Motor neuron (in vitro differentiated cells): Measurements from ENCODE around the gene DUOXA2. TPM values are rescaled to one million over a fixed set of nuclear protein-coding genes. Genes with fewer than 3 reads are reported as not detected.

ENCODE experiments used
- ATAC-seq, 8 experiments: fragments of 200-7000 bp; cut with Tn5 transposase; replicated peaks in 6 of 8; 2 replicates each; pipeline ENCODE4 v1.8.0; 2021; ENCODE audit warnings: mild to moderate bottlenecking in 8 of 8, moderate library complexity in 8 of 8
- H3K27ac ChIP-seq, 2 donors: fragments of 250-450 bp; sonication (Bioruptor Pico); 2 replicates each; pipeline ENCODE4 v1.9.0; 2021; ENCODE audit warnings: antibody characterized with exemption in 2 of 2, mild to moderate bottlenecking in 2 of 2, moderate library complexity in 1 of 2
- H3K4me1 ChIP-seq, 2 donors: fragments of 250-450 bp; sonication (Bioruptor Pico); replicated peaks in 1 of 2; 2 replicates each; pipeline ENCODE4 v1.6.1; 2021; ENCODE audit warnings: antibody characterized with exemption in 2 of 2, mild to moderate bottlenecking in 2 of 2, moderate library complexity in 1 of 2
- H3K4me3 ChIP-seq, 5 donors: fragments of 250-450 bp; sonication (Bioruptor Pico); 2 replicates each; pipeline ENCODE4 v1.9.0; 2021; ENCODE audit warnings: antibody characterized with exemption in 5 of 5, mild to moderate bottlenecking in 5 of 5, moderate library complexity in 4 of 5
- WGBS, 10 experiments: fragments of 450-650 bp; shearing (Covaris generic); methylation state at CpG; one replicate each; pipeline ENCODE4 v1.0.0; 2022; 5-methylcytosine and 5-hydroxymethylcytosine counted together
- in situ Hi-C, 9 experiments: fragments of 400-800 bp; cut with MboI; loops; one replicate each; pipeline ENCODE4 v1.15.0; 2021; ENCODE audit warnings: low sequenced_read_pairs in 9 of 9, low pct_unique_long_range_greater_than_20kb in 2 of 9; ENCODE audit not compliant: unreplicated experiment in 9 of 9
- total RNA-seq, 8 experiments: library from RNA; unstranded; fragments of 300-600 nt; gene quantifications; 2 replicates each; pipeline versions ENCODE4 v1.2.3 to v1.2.4, GENCODE V29; 2022

DUOXA2 gene
- total RNA-seq, 8 experiments from 2014 or later, result 0.05 to 0.85 (median 0.33) TPM; not detected in 4

DNA sequence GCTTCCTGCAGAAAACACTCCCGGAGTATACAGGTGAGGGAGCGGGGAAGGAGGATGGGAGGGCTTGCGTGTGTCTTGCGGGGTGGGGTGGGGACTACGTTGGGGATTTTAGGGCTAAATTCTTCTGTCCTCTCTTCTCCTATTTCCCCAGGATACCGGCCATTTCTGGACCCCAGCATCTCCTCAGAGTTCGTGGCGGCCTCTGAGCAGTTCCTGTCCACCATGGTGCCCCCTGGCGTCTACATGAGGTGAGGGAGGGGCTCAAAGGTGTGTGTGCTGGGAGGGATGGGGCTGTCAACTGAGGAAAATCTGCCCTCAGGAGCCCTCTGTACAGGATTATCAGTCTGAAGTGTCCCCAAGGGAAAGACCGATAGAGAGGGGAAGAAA, 22.2 kb downstream of the DUOXA2 start:
- no peak overlapping the region for H3K27ac ChIP-seq
- H3K4me1 ChIP-seq, result peaks cover 0 to 4% of the 10 kb centered on the region in 2 donors
- 29 to 71% methylated on average over 1 to 4 of the region's 10 CpGs; no CpG with 5 or more reads in 8 of the 10 experiments for WGBS, 10 experiments
- H3K4me3 ChIP-seq, result no peak overlapping the region
- peak in 3 of 8 experiments; percentile 21 to 26 (median 24) for ATAC-seq
- in situ Hi-C loops, result no loop called here

DNA sequence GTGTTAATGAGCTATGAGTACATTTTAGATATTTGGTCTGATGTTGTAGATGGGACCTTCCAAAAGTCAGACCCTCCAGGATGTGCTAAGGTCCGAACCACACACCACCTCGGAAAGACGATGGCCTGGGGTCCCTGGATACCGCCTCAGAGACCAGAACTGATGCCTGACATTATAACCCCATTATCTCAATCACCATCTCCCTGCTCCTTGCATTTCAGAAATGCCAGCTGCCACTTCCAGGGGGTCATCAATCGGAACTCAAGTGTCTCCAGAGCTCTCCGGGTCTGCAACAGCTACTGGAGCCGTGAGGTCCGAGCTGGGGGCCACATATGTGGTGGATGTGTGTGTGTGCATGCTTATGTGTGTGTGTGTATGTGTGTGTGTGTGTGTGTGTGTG, 23.6 kb downstream of the DUOXA2 start:
- H3K27ac ChIP-seq, result no peak overlapping the region
- 17 to 92% (median 83%) methylated on average over 1 to 7 of the region's 8 CpGs; no CpG with 5 or more reads in 7 of the 10 experiments for WGBS, 10 experiments
- ATAC-seq, result no peak
- in situ Hi-C loops, result no loop called here
- no peak overlapping the region for H3K4me3 ChIP-seq
- H3K4me1 ChIP-seq, result peaks cover 0 to 4% of the 10 kb centered on the region in 2 donors

DNA sequence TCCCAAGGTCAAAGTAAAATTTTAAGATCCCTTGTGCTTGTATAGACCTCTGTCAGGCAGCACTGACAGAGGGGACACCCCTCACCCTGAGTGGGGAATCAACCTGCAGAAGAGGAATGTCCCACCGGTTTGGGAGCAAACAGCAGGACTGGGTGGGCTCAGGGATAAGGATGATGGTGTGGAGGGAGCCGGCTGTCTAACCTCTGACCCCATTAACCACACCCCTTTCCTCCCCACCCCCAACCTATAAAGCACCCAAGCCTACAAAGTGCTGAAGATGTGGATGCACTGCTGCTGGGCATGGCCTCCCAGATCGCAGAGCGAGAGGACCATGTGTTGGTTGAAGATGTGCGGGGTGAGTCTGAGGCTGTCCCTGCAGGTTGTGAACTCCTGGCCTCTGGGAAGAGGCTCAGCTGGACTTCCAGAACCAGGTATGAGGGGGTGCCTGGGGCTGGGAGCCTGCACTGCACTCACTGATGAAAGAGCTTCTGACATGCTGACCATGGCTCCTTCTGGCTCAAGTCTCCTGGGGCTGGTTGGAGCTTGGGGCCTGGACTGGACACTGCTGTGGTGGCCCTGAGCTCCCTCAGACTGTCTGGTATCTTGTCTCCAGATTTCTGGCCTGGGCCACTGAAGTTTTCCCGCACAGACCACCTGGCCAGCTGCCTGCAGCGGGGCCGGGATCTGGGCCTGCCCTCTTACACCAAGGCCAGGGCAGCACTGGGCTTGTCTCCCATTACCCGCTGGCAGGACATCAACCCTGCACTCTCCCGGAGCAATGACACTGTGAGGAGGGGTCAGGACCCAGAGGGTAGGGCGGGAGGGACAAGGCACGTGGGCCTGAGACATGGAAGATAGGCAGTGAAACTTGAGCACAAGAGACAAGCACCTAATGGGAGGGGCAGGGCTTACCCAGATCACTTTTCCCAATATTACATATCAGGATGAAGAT, 25.0 kb downstream of the DUOXA2 start:
- Histone ChIP-seq H3K4me3 (no peak overlapping the region), H3K27ac (no peak overlapping the region), H3K4me1 (peaks cover 0 to 4% of the 10 kb centered on the region in 2 donors)
- in situ Hi-C loops, result no loop called here
- no peak for ATAC-seq
- WGBS, 10 experiments, result 59 to 76% methylated on average over 3 to 4 of the region's 12 CpGs; no CpG with 5 or more reads in 8 of the 10 experiments

DNA sequence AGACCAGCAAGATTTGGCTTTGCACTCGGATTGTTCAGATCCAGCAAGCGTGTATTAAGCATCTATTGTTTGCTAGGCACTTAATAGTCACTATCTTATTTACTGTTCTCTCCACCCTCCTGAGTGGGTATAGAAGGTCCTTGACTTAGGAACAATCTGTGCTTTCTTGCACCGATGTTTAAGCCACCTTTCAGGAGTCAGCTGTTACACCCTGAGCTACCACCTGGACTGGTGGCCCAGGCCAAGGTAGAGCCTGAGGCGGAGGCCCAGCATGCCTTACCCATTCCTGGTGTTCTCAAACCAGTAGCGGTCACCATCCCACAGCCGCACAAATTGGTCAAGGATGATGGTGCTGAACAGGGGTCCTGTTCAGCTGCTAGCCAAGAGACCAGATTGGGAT, 25.6 kb downstream of the DUOXA2 start:
- 95 to 100% (median 96%) methylated on average over 3 to 5 of the region's 6 CpGs; no CpG with 5 or more reads in 6 of the 10 experiments for WGBS, 10 experiments
- H3K4me1 ChIP-seq, result peaks cover 0 to 4% of the 10 kb centered on the region in 2 donors
- in situ Hi-C loops, result no loop called here
- no peak overlapping the region for H3K27ac ChIP-seq
- H3K4me3 ChIP-seq, result no peak overlapping the region
- ATAC-seq, result no peak

DNA sequence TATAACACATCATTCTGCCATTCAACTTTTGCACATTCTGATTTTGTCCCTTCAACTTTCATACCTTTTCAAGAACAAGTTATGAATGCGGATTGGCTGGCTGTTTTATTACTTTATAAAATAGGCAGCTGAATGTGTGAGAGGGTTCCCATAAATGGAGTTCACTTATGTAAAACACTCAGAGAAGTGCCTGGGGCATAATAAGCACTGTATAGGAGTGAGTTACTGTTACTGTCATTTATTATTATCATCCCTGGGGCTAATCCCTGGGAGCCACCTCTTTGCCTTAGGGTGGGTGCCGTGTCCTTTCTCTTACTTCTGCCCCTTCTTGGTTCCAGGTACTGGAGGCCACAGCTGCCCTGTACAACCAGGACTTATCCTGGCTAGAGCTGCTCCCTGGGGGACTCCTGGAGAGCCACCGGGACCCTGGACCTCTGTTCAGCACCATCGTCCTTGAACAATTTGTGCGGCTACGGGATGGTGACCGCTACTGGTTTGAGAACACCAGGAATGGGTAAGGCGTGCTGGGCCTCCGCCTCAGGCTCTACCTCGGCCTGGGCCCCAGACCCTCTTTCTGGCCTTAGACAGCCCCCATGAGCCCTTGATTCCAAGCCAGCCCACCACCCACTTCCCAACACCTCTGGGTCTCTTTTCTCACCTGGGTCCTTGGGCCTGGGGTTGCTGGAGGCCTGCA, 26.6 kb downstream of the DUOXA2 start:
- in situ Hi-C loops, result no loop called here
- H3K27ac ChIP-seq, result no peak overlapping the region
- no peak overlapping the region for H3K4me3 ChIP-seq
- WGBS, 10 experiments, result 60 to 100% (median 95%) methylated on average over 1 to 5 of the region's 10 CpGs
- no peaks in the 10 kb centered on the region for H3K4me1 ChIP-seq
- peak in 2 of 8 experiments; percentile 70 to 74 for ATAC-seq

DNA sequence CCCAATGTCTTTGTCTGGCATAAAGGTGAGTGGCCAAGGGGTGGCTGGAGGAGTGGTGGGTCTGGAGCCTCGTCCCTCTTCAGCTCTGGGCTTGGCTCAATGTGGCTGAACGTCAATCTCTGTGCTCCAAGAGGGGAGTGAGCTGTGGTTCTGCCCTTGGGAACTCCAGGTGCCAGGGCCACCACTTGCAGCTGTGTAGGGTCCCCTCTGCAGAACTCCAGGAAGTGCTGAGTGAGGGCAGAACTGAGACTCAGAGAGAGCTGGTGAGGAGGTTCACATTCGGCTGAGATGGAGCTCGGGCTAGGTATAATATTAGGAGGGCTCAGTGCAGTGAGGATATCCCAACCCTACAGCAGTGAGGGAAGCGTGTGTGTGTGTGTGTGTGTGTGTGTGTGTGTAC, 27.3 kb downstream of the DUOXA2 start:
- WGBS, 10 experiments, result 58 to 87% (median 76%) methylated on average over 2 to 4 of the region's 5 CpGs; no CpG with 5 or more reads in 7 of the 10 experiments
- ATAC-seq, result no peak
- Histone ChIP-seq H3K4me1 (no peaks in the 10 kb centered on the region), H3K4me3 (no peak overlapping the region), H3K27ac (no peak overlapping the region)
- in situ Hi-C loops, result no loop called here

DNA sequence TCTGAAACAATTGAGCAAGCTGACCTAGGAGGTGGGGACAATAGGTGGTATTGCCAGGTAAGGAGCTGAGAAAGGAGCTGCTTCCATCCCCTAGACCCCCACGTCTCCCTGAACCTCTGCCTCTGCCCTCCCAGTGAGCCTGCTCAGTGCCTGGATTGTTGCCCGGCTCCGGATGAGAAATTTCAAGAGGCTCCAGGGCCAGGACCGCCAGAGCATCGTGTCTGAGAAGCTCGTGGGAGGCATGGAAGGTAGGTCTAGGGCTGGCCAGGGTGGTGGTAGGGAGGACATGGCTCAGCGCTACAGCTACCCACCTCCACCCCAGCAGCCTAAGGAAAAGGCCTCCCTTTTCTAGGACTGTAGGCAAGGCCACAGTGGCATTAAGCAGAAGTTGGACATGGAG, 28.9 kb downstream of the DUOXA2 start:
- no peak for ATAC-seq
- H3K4me3 ChIP-seq, result no peak overlapping the region
- H3K4me1 ChIP-seq, result no peaks in the 10 kb centered on the region
- H3K27ac ChIP-seq, result no peak overlapping the region
- 0 to 100% (median 30%) methylated on average over 1 to 4 of the region's 7 CpGs; no CpG with 5 or more reads in 4 of the 10 experiments for WGBS, 10 experiments
- in situ Hi-C loops, result no loop called here

DNA sequence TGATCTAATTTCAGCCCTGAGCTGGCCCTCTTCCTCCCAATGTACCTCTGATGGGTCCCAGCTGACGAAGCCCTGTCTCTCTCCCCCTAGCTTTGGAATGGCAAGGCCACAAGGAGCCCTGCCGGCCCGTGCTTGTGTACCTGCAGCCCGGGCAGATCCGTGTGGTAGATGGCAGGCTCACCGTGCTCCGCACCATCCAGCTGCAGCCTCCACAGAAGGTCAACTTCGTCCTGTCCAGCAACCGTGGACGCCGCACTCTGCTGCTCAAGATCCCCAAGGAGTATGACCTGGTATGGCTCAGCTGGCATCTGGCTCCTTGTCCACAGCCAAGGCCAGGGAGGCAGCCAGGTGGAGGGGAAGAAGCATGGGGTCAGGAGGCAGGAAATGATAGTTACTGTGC, 29.8 kb downstream of the DUOXA2 start:
- H3K4me3 ChIP-seq, result no peak overlapping the region
- in situ Hi-C loops, result no loop called here
- WGBS, 10 experiments, result 30 to 80% (median 69%) methylated on average over 2 to 10 of the region's 11 CpGs; no CpG with 5 or more reads in 5 of the 10 experiments
- H3K4me1 ChIP-seq, result no peaks in the 10 kb centered on the region
- no peak overlapping the region for H3K27ac ChIP-seq
- no peak for ATAC-seq

DNA sequence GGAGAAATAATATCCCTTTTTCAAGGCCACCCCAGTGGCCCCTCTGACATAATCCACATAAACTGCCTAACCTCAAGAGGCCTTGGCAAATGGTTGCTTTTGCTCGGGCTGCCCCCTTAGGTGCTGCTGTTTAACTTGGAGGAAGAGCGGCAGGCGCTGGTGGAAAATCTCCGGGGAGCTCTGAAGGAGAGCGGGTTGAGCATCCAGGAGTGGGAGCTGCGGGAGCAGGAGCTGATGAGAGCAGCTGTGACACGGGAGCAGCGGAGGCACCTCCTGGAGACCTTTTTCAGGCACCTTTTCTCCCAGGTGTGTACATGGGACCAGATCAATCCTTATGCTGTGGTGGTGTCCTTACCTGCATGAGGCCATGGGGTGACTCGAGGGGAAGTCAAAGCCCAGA, 30.6 kb downstream of the DUOXA2 start:
- ATAC-seq, result no peak
- Histone ChIP-seq H3K4me3 (no peak overlapping the region), H3K4me1 (no peaks in the 10 kb centered on the region), H3K27ac (no peak overlapping the region)
- in situ Hi-C loops, result no loop called here
- WGBS, 10 experiments, result 38 to 100% (median 70%) methylated on average over 2 to 7 of the region's 9 CpGs; no CpG with 5 or more reads in 5 of the 10 experiments

DNA sequence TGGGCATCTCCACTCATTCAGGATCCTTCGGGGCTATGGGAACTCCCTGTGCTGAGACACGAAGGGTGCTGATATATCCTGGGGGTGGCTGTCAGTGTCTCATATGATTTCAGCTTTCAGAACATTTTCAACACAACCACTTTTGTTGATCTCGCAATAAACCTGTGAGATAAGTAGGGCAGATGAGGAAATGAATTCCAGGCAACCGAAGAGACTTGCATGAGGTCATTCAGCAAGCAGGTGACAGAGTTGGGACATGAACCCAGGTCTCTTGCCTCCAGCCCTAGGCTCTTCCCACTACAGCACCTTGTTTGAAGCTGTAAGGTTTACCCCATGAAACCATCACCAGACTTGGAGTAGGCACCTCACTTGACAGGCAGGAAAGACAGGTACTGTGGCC, 32.3 kb downstream of the DUOXA2 start:
- no peak for ATAC-seq
- in situ Hi-C loops, result no loop called here

DNA sequence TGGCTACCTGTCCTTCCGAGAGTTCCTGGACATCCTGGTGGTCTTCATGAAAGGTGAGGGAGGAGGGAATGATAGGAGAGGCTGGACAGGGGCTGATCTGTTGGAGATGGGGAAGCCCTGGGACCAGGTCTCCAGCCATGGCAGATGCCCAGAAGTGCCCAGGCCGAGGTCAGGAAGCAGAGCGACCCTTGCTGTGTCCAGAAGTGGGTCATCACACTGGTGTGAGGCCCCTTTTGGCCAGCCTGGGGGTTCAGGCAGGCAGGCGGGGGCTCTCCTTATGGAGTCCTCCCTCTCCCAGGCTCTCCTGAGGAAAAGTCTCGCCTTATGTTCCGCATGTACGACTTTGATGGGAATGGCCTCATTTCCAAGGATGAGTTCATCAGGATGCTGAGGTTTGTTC, 33.5 kb downstream of the DUOXA2 start:
- WGBS, 10 experiments, result 60 to 100% (median 79%) methylated on average over 1 to 5 of the region's 7 CpGs; no CpG with 5 or more reads in 6 of the 10 experiments
- Histone ChIP-seq H3K4me1 (no peaks in the 10 kb centered on the region), H3K4me3 (no peak overlapping the region), H3K27ac (no peak overlapping the region)
- ATAC-seq, result no peak
- in situ Hi-C loops, result no loop called here

More for the DNA sequence above, 32.3 kb downstream of the DUOXA2 start:
- no peaks in the 10 kb centered on the region for H3K4me1 ChIP-seq
- WGBS, 10 experiments, result 25 to 100% (median 75%) methylated on average over 1 to 4 of the region's 4 CpGs; no CpG with 5 or more reads in 4 of the 10 experiments
- no peak overlapping the region for H3K4me3 ChIP-seq
- H3K27ac ChIP-seq, result no peak overlapping the region

DNA sequence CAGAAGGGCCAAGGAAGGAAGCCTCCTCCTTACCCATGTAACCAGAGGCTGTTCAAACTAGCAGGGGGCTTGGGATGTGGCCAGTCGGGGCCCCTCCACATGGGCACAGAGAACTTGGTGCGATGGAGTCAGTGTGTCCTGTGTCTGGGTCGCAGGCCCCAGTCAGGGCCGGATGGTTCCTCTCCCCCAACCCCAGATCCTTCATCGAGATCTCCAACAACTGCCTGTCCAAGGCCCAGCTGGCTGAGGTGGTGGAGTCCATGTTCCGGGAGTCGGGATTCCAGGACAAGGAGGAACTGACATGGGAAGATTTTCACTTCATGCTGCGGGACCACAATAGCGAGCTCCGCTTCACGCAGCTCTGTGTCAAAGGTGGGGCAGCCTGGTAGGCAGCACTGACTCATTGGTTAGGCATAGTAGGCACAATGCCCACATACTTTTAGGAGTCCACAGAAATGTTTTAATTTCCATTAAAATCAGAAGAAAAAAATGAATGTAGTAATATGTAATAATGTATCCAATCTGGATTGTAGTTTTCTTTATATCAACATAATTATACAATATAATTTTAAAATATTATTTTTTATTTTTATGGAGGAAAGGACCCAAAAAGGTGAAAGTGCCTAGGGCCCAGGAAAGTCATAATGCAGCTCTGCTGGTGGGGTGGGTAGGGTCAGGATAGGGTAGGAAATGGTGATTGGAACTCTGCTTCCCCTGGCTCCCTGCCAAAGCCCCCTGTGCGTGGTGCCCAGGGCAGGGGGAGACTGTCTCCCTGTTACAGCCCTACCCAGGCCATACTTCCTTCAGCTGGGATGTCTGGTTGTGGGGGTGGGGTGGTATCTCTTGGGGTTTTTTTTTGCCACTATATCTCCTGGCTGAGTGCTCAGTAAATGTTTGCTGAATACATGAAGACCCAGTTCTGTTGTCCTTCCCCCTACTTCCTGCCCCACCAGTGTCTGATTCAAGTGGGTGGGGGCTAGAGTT, 34.2 kb downstream of the DUOXA2 start:
- Histone ChIP-seq H3K4me1 (no peaks in the 10 kb centered on the region), H3K27ac (no peak overlapping the region), H3K4me3 (no peak overlapping the region)
- no peak for ATAC-seq
- in situ Hi-C loops, result no loop called here
- 71 to 100% (median 93%) methylated on average over 1 to 8 of the region's 12 CpGs; no CpG with 5 or more reads in 3 of the 10 experiments for WGBS, 10 experiments
